LNCAP (cell line): Measurements from ENCODE around the gene PPP6C.

ENCODE experiments used
- CTCF ChIP-seq: fragments of 450-650 bp; IDR thresholded peaks from 2 replicates; pipeline ENCODE4 v1.5.1; 2017; ENCODE audit warnings: mild to moderate bottlenecking

PPP6C gene

GRCh38 chr9:125183054-125183453, 6.5 kb downstream of the PPP6C start:
- no peak for TF ChIP-seq CTCF

- TF ChIP-seq CTCF = no peak
Observed at GRCh38 chr9:125180876-125181275, 8.7 kb downstream of the PPP6C start.

- no peak for TF ChIP-seq CTCF
Observed at GRCh38 chr9:125177888-125178287, 11.7 kb downstream of the PPP6C start.

- no peak for TF ChIP-seq CTCF
Observed at GRCh38 chr9:125176636-125177035, 13.0 kb downstream of the PPP6C start.

- TF ChIP-seq CTCF = no peak
Observed at GRCh38 chr9:125172031-125172755, 17.4 kb downstream of the PPP6C start.

GRCh38 chr9:125169895-125170294, 19.7 kb downstream of the PPP6C start:
- TF ChIP-seq CTCF = no peak

- TF ChIP-seq CTCF = no peak
Observed at GRCh38 chr9:125166762-125167161, 22.8 kb downstream of the PPP6C start.
